HG03342 (cell line): ENCODE measurements around the gene TIMM22.
"Not testable (repeated sequence)": the region's sequence is repeated elsewhere in the genome, so short reads cannot be mapped to it uniquely, and the experiment has no call there.

Experiments
- ATAC-seq: cut with Tn5 transposase; IDR thresholded peaks from one replicate; pipeline ENCODE4 v1.9.1; 2021; ENCODE audit warnings: mild to moderate bottlenecking, moderate library complexity; ENCODE audit not compliant: unreplicated experiment

TIMM22 gene

GRCh38 chr17:1037238-1037879, 40.4 kb downstream of the TIMM22 start:
- ATAC-seq: no peak

GRCh38 chr17:1038459-1039122, 41.7 kb downstream of the TIMM22 start:
- ATAC-seq: no peak

DNA sequence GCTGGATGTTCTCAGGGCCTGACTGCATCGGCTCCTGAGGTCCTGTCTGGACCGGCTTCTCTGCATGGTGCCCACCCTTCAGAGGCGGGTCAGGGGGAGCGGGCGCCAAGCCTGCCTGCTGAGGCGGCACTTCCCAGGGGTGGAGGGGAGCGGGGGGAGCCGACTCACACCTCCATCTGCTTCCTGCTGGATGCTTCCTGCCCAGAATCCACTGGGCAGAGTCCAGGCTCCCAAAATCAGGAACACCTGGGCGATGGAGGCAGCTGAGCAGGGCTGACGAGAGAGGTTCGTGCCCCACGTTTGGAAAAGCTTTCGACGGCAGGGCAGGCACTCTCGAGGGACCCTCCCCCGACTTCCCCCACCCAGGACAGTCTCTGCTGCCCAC, 42.2 kb downstream of the TIMM22 start:
- ATAC-seq: no peak

GRCh38 chr17:1039511-1040215, 42.7 kb downstream of the TIMM22 start:
- ATAC-seq: no peak

DNA sequence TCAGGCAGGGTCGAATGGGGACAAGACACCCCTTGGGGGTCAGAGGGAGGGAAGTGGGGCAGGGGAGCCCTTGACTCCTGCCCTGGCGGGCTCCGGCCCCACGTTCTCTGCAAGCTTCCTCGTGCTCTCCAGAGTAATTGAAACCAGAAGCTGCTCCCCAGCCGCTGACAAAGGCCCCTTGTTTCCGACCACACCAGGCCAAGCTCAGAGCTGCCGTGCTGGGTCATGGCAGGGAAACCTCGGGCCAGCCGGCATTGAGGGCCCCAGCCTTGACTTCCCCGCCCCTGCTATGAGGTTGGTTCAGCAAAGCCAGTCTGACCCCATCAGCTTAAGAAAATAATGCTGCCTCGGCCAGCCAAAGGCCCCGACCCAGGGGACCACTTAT, 43.3 kb downstream of the TIMM22 start:
- no peak for ATAC-seq

- no peak for ATAC-seq
Measured at GRCh38 chr17:1041746-1042145, 44.8 kb downstream of the TIMM22 start.

- ATAC-seq: no peak
Measured at GRCh38 chr17:1042486-1042885, 45.6 kb downstream of the TIMM22 start.

GRCh38 chr17:1043601-1044251, 46.8 kb downstream of the TIMM22 start:
- no peak for ATAC-seq

GRCh38 chr17:1044387-1045009, 47.6 kb downstream of the TIMM22 start:
- not testable (repeated sequence) for ATAC-seq

- ATAC-seq: no peak
Measured at GRCh38 chr17:1045456-1045855, 48.5 kb downstream of the TIMM22 start.

DNA sequence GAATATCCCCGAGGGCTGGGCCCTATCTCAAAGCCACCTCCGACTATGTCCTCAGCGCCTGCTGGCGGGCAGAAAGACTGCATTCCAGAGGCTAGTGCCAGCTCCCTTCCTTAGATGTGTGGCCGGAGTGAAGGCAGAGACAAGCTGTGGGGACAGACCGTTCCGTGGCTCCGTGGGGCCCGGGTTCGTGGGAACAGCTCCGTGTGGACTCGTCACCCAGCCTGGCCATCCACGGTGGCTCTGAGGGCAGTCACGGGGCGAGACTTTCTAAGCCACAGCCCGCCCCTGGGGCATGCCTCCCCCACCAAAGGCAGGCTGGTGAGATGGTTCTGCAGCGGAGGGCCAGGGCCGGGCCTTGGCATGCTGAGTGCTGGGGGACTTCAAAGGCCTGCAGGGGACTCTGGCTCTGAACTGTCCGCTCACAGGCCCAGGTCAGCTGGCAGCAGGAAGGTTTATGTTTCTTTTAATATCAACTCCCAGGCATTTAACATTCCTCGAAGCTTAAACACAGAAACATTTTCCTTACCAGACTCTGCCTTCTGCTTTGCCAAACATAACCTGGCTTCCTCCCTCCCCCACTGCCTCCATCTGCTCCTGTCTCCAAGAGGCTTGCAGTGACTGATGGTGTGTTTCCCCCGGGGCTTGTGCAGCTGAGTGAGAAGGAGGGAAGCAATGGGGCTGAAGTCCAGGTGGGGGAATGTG, 50.4 kb downstream of the TIMM22 start:
- ATAC-seq: no peak

GRCh38 chr17:1047879-1048470, 51.0 kb downstream of the TIMM22 start:
- no peak for ATAC-seq

GRCh38 chr17:1048516-1049115, 51.7 kb downstream of the TIMM22 start:
- ATAC-seq: not testable (repeated sequence)

DNA sequence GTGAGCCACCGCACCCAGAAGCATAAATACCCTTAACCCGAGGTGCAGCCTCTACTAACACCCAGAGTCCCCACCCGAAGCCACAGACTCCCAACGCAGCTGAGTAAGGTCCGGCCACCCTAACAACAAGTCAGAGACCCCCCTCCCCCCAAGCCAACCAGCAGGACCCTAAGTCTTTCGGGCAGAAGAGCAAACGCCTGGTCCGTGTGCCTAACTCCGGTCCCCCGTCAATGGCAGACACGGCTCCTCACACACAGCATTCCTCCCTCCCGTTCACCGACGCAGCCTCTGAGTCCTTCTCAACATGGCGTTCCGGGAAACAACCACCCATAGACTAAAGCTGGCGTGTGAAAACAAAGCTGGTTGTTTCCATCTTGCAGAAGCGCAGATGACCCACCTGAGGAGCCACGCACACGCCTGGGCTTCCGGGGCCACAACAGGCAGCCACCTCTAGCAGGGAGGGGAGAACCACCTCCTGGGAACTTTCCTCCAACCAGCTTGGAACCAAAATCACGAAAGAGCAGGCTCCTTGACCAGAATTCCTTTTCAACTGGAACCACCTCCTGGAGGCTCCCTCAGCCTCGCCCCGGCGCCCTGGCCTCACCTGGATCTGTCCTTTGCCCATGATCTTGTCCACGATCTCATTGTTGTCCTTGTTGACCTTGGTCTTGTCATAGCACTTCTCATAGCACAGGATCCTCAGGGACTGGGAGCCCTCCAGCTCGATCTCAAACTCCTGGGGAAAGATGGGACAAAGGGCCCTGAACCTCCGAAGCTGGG, 52.7 kb downstream of the TIMM22 start:
- ATAC-seq: no peak

- ATAC-seq: no peak
Measured at GRCh38 chr17:1050246-1050995, 53.5 kb downstream of the TIMM22 start.

DNA sequence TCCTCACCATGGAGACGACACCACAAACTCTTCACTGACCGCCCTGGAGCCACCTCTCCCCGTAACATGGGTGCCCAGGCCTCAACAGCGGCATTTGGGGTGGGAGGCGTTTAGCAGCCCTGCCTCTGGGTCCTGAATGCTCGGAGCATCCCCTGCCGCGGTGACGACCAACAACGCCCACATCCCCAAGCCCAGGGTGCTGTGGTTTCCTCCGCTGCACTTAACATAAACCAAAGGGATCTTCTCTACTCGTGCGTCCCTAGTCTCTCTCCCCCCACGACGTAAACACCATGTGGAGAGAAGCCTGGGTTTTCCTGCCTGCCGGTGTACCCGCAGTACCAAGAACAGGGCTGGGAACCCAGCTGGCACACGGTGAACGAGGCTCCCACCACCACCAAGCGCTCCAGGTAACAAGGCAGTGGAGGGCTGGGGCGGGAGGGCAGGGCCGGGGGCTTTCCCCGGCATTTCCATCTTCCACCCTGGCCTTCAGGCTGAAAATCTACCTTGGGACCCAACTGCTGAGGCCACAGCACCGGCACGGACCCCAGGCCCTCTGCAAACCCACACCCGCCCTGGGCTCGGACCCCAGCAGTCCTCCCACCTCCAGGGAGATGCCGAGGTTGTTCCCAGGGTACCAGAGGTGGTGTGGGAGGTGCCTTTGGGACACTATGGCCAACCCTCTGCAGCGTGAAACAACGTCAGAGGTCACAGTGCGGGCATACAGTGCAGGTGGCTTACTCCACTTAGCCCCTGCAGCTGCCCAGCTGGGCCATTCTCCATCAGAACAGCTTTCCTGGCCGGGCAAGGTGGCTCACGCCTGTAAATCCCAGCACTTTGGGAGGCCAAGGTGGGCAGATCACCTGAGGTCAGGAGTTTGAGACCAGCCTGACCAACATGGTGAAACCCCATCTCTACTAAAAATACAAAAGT, 54.3 kb downstream of the TIMM22 start:
- no peak for ATAC-seq
